GM12874 (cell line): Measurements from ENCODE around the gene AP2M1.

Experiments used
- CTCF ChIP-seq: IDR thresholded peaks from 2 replicates; pipeline ENCODE4 v1.5.1; 2011; ENCODE audit warnings: low read depth, mild to moderate bottlenecking, control low read depth, low read length, moderate library complexity; ENCODE audit not compliant: insufficient read depth

AP2M1 gene

GRCh38 chr3:184174646-184175492 lies at the start of gene AP2M1:
TSS of gene AP2M1 (plus strand) at chr3:184174855. CDS start at chr3:184176994, 2,139 bp downstream.
- TF ChIP-seq CTCF, result peak; percentile 13; the same call in 1 of the 2 replicates

DNA sequence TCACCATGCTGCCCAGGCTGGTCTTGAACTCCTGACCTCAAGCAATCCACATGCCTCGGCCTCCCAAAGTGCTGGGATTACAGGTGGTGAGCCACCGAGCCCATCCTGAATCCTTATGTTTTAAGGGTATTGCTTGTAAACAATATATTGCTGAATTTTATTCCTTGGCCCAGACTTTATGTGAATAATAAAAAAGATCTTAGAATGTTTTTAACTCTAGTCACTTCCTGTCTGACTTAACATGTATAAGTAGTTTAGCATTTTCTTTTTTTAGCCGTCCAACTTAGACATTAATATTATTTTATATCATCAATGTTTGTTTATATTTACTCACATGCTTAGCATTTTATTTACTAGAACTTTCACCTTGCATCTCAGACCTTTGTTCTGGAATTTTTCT lies 48.6 kb upstream of the AP2M1 start:
- TF ChIP-seq CTCF, result no peak

DNA sequence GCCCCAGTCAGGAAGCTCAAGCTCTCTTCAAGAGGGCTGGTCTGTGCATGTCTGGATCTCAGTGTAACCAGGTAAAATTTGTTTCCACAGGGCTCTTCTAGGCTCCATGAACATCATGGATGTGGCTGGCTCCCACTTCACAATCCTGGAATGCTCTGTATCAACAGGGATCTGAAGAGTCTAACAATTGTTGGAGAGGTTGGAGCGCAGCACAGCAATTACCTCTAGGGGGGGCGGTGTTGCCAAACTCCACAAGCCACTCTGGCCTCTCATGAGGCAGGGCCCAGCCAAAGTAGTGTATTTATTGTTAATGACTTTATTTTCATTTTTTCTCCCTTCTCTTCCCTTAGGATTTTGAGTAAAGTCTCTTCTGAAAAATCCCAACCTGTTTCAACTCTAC lies 45.6 kb upstream of the AP2M1 start:
- TF ChIP-seq CTCF, result peak; percentile 45

DNA sequence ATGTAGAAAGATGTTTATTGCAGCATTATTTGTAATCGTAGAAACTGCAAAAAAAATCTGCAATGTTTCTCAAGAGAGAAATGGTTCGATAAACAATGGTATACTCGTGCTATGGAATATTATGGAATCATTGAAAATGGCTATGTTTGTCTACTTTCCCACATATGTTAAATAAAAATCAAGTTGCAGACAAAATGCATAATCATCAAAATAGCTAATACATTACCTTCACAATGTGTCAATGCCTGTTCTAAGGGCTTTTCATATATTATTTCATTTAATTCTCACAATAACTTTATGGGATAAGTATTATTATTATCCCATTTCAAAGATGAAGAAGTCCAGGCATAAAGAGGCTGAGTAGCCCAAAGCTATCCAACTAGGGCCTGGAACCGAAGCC lies 41.7 kb upstream of the AP2M1 start:
- TF ChIP-seq CTCF, result no peak

DNA sequence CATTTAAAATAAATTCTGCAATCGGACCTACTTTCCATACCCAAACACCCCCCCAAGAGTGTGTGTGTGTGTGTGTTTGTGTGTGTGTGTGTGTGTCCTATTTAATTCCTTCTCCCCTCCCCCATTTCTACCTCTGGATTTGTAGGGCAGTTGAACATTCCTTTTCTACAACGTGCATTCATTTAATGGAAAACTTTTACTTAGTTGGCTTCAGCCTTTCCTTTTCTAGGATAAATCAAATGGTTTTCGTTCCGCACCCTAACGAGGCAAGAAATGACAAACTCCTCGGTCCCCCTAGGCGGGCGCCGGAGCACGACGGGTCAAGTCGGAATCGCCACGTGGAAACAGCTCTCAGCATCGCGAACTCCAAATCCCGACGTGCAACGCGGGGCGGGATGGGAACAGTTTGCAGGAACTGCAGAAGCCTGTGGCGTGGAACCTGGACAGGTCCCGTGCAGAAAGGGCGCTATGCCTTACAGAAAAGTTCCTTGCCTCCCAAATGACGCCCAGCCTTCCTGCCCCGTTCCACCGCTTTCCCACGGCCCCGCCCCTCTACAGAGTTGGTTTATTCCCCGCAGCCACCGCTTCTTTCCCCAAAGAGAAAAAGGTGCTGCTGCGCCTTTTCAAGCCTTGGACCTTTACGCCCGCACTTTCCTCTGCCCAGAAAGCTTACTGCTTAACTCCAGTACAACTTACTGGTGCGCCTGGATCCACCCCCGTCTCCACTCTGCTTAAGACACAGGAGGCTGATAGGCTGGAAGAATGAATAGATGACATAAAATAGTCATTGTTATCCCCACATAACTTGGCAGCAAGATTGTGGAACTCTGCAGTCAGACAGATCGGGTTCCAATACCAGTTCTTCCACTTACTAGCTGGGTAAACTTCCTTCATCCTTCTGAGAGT lies 40.6 kb upstream of the AP2M1 start:
- no peak for TF ChIP-seq CTCF

DNA sequence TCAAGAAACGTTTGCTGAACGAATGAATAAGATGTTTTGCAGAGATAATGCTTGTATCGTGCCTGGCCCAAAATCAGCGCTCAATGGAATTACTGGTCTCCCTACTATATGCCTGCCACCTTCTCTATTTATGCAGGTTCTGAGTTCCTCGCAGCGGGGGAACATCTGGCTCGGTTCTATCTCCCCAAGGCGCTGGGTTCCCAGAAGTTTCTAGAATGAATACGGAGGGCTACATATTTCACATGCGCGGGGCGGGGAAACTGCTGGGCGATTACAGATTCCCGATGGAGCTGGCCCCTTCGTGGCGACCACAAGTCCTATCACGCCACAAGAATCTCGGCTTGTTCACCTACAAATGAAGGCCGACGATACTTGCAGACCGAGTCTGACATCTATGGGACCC lies 39.9 kb upstream of the AP2M1 start:
- no peak for TF ChIP-seq CTCF
